ENCODE results near the gene PNPLA5. TPM values are rescaled to one million over a fixed set of nuclear protein-coding genes. Genes with fewer than 3 reads are reported as not detected.

PNPLA5 gene
- total RNA-seq, 1 experiment from 2014 or later = 5.5 TPM

GRCh38 chr22:43885319-43885671 is 6.5 kb downstream of the PNPLA5 start:
- Histone ChIP-seq H3K27ac (ENCODE audit: insufficient read length, low read depth, low read length) (no peak overlapping the region), H3K9me3 (ENCODE audit: control insufficient read depth, low read depth, low read length) (no peaks in the 10 kb centered on the region), H2BK120ac (ENCODE audit: low read depth, low read length, poor library complexity, severe bottlenecking) (no peak overlapping the region), H3K4ac (ENCODE audit: low read depth, low read length) (no peak overlapping the region), H3K4me2 (ENCODE audit: insufficient read depth, insufficient read length, low read length) (no peak overlapping the region), H2BK15ac (ENCODE audit: low read depth, low read length) (no peak overlapping the region), H4K20me1 (ENCODE audit: control insufficient read depth, insufficient read depth, insufficient read length) (no peaks in the 10 kb centered on the region), H4K91ac (ENCODE audit: insufficient read length, low read depth, low read length) (no peak overlapping the region), H3K4me1 (ENCODE audit: insufficient read depth, low read length) (no peaks in the 10 kb centered on the region), H3K79me2 (ENCODE audit: insufficient read depth, low read length) (no peaks in the 10 kb centered on the region), H3K27me3 (ENCODE audit: insufficient read depth, low read length) (no peaks in the 10 kb centered on the region), H2BK12ac (ENCODE audit: insufficient read length, low read depth, low read length) (no peak overlapping the region), H3K23me2 (ENCODE audit: insufficient read length, low read depth, low read length, poor library complexity, severe bottlenecking) (no peaks in the 10 kb centered on the region), H3K18ac (ENCODE audit: insufficient read length, low read depth, low read length) (no peak overlapping the region), H2BK5ac (ENCODE audit: insufficient read length, low read length) (no peak overlapping the region), H2BK20ac (ENCODE audit: low read depth, low read length, poor library complexity, severe bottlenecking) (no peak overlapping the region), H3K56ac (ENCODE audit: insufficient read length, low read depth, low read length) (no peak overlapping the region), H3K9ac (ENCODE audit: extremely low read depth, insufficient read length, low read length) (no peak overlapping the region), H3K23ac (ENCODE audit: insufficient read length, low read depth, low read length) (no peak overlapping the region), H2AFZ (ENCODE audit: low read length) (no peak overlapping the region), H3K14ac (ENCODE audit: insufficient read depth, low read length) (no peak overlapping the region), H4K5ac (ENCODE audit: insufficient read length, low read depth, low read length) (no peak overlapping the region), H3T11ph (ENCODE audit: low read length) (no peak overlapping the region), H3K79me1 (ENCODE audit: insufficient read depth, low read depth, low read length, poor library complexity, severe bottlenecking) (no peaks in the 10 kb centered on the region), H2AK5ac (ENCODE audit: insufficient read length, low read length) (no peak overlapping the region), H4K8ac (replicated peaks; ENCODE audit: insufficient read length, low read depth, low read length) (no peak overlapping the region)
- Mint-ChIP-seq H3K27ac (no peak overlapping the region), H3K4me3 (no peak overlapping the region; a peak in 1 of 5 replicates), H3K27me3 (ENCODE audit: low read depth) (peaks cover 6% of the 10 kb centered on the region), H3K9me3 (no peaks in the 10 kb centered on the region), H3K4me1 (peaks cover 7 to 8% of the 10 kb centered on the region in 2 experiments), H3K36me3 (ENCODE audit: insufficient read depth in 1 of 3, low read depth in 3 of 3) (peaks cover 5 to 13% (median 8%) of the 10 kb centered on the region in 3 experiments; a peak in 5 of 7 replicates)
- no CpG with 5 or more reads among the region's 7 CpGs for WGBS (ENCODE audit: extremely low coverage, insufficient read length, low lambda C conversion rate)
- DNase-seq = no peak
- TF ChIP-seq CTCF (conservative IDR thresholded peaks at IDR 0.05) = no peak; the same call in 2 of the 3 replicates

Data from H9 (cell line).